ENCODE data around the gene MAN2C1.
"Not testable (repeated sequence)": the region's sequence is repeated elsewhere in the genome, so short reads cannot be mapped to it uniquely, and the experiment has no call there.

The MAN2C1 gene

GRCh38 chr15:75361361-75361988 is 6.9 kb downstream of the MAN2C1 start:
- no peak for DNase-seq (ENCODE audit: low read depth in 2 of 2)

GRCh38 chr15:75360856-75361255 is 7.6 kb downstream of the MAN2C1 start:
- DNase-seq (ENCODE audit: low read depth in 2 of 2), result no peak

- DNase-seq (ENCODE audit: low read depth in 2 of 2), result no peak
These were observed 8.0 kb downstream of the MAN2C1 start for GRCh38 chr15:75360391-75360790.

GRCh38 chr15:75359537-75360250 is 8.7 kb downstream of the MAN2C1 start:
- DNase-seq (ENCODE audit: low read depth in 2 of 2), result no peak

- DNase-seq (ENCODE audit: low read depth in 2 of 2), result no peak
These were observed 9.5 kb downstream of the MAN2C1 start for GRCh38 chr15:75358771-75359536.

- no peak for DNase-seq (ENCODE audit: low read depth in 2 of 2)
These were observed 10.3 kb downstream of the MAN2C1 start for GRCh38 chr15:75357976-75358673.

- DNase-seq (ENCODE audit: low read depth in 2 of 2), result no peak
These were observed 11.9 kb downstream of the MAN2C1 start for GRCh38 chr15:75356517-75356916.

- no peak for DNase-seq (ENCODE audit: low read depth in 2 of 2)
These were observed 12.4 kb downstream of the MAN2C1 start for GRCh38 chr15:75356006-75356405.

- DNase-seq (ENCODE audit: low read depth in 2 of 2), result no peak
These were observed 13.0 kb downstream of the MAN2C1 start for GRCh38 chr15:75355369-75355768.

- no peak for DNase-seq (ENCODE audit: low read depth in 2 of 2)
These were observed 14.0 kb downstream of the MAN2C1 start for GRCh38 chr15:75354454-75354853.

GRCh38 chr15:75353604-75354003 is 14.8 kb downstream of the MAN2C1 start:
- DNase-seq (ENCODE audit: low read depth in 2 of 2), result no peak

- no peak for DNase-seq (ENCODE audit: low read depth in 2 of 2)
These were observed 16.0 kb downstream of the MAN2C1 start for GRCh38 chr15:75352186-75353080.

GRCh38 chr15:75350601-75351361 is 17.6 kb downstream of the MAN2C1 start:
- no peak for DNase-seq (ENCODE audit: low read depth in 2 of 2)

- peak in 1 of 2 donors; percentile 53 for DNase-seq (ENCODE audit: low read depth in 2 of 2)
These were observed 18.4 kb downstream of the MAN2C1 start for GRCh38 chr15:75349851-75350588.

GRCh38 chr15:75349351-75349669 is 19.1 kb downstream of the MAN2C1 start:
- DNase-seq (ENCODE audit: low read depth in 2 of 2), result not testable (repeated sequence)

- DNase-seq (ENCODE audit: low read depth in 2 of 2), result no peak
These were observed 19.7 kb downstream of the MAN2C1 start for GRCh38 chr15:75348562-75349350.

- no peak for DNase-seq (ENCODE audit: low read depth in 2 of 2)
These were observed 20.3 kb downstream of the MAN2C1 start for GRCh38 chr15:75348034-75348561.

GRCh38 chr15:75347222-75348033 is 21.0 kb downstream of the MAN2C1 start:
- peak in 1 of 2 donors; percentile 33 for DNase-seq (ENCODE audit: low read depth in 2 of 2)

Data from activated CD4-positive, alpha-beta T cell treated with anti-CD3 and anti-CD28 coated beads for 24 hours (primary cell).